ENCODE results near the gene TRAPPC2L.

Gene TRAPPC2L, protein sequence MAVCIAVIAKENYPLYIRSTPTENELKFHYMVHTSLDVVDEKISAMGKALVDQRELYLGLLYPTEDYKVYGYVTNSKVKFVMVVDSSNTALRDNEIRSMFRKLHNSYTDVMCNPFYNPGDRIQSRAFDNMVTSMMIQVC

DNA sequence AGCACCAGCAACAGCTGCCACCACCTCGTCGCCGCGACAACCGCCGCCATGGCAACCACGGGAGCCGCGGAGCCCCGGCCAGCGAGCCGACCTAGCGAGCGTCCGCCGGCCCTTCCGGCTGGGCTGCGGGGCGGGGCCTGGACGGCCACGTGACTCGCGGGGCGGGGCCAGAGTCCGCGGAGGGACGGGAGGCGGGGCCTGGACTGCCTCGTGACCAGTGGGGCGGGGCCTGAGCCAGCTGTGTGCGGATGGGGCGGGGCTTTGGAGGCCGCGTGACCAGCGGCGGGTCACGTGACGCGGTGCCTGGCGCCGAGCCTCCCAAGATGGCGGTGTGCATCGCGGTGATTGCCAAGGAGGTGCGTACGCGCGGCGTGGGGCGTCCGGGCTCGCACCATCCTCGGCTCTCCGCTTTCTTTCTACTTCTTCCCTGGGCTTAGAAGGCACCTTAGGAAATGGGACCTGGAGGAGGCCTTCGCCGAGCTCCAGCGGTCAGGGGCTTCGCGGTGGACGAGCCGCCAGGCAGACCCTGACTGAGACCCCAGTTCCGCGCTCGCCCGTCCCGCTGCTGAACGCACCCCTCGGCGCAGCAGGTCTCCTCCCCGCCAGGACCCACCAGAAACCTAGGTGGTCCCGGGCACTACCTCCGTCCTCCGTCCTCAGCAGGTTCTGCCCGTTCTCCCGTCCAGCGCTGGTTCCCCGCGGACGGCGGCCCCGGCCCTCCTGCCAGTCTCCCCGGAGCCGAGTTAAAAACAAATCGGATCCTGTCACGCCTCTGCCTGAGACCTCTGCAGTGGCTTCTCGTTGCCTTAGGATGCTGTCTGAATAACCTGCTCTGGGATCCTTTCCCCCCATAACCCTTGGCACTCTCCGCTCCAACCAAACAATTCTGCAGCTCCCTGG lies at the start of gene TRAPPC2L, which contains the start of gene GALNS:
Gene TRAPPC2L (plus strand): TSS at position 300 of the 900 bp plus-strand sequence. CDS start 24 bp downstream, at position 324.
Gene GALNS (minus strand): TSS at position 120 of the 900 bp plus-strand sequence. CDS start 70 bp downstream, at position 50.
- peak; percentile 99 for DNase-seq (ENCODE audit: low spot score)

DNA sequence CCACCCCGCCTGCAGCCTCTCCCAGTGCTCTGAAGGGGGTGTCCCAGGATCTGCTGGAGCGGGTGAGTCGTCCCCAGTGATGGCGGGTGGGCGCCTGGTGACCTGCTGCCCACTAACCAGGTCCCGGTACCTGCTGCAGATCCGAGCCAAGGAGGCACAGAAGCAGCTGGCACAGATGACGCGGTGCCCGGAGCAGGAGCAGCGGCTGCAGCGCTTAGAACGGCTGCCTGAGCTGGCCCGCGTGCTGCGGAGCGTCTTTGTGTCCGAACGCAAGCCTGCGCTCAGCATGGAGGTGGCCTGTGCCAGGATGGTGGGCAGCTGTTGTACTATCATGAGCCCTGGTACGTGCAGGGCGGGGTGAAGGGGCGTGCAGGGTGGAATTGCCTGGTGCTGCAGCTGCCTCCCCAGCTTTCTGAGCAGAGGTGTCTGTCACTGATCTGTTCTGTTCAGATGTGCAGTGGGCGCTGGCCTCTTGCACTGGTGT lies 49.7 kb upstream of the TRAPPC2L start:
- DNase-seq (ENCODE audit: low spot score): no peak

DNA sequence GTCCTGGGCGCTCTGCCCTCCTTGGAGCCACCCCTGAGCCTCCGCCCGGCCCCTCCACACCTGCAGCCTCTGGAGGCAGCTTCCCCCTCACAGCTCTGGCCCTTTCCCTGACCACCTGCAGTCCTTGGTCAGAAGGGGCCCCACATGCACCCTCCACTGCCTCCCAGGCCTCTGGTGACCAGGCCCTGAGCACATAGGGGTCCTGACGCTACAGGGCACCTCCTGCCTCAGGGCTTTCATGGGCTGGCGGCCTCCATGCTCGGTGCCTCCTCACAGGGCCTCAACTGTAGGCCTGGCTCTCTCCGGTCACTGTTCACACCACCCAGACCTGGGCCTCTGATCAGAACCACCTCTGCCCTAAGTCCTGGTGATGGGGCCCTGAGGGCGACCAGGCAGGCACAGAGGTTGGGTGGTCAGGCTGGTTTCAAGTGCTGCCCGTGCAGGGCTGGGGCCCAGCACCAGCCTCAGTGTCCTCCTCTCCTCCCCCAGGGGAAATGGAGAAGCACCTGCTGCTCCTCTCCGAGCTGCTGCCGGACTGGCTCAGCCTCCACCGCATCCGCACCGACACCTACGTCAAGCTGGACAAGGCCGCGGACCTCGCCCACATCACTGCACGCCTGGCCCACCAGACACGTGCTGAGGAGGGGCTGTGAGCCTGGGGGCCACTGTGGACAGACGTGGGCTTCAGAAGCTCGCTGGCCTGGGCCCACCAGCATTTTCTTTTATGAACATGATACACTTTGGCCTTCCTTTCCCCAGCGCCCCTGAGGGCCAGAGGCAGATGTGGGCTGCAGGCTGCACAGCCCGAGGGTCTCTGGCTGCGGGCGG lies 49.1 kb upstream of the TRAPPC2L start:
- no peak for DNase-seq (ENCODE audit: low spot score)

DNA sequence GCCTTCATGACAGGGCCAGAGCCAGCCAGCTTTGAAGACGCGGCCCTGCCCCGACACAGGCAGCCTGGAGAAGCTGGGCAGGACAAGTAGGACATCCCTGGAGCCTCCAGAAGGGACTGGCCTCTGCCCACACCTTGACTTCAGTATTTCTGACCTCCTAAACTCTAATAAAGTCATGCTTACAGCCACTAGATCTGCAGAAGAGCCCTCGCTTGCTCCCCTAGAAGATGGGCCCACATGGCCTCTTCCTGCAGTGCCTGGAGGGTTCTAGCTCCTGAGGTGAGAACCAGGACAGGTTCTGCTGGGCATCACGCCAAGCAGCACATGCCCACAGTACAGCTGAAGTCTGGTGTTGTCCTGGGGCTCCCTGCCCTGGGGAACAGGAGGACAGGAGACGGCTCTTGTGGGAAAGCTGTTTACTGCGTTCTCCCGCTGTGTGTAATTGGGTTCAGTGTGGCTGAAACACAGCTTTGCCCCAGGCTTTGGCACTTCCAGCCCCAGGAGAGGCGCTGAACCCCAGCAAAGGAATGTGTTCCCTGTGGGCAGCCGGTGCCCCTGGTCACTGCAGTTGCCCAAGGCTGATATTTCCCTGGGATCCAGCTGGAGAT lies 47.8 kb upstream of the TRAPPC2L start:
- no peak for DNase-seq (ENCODE audit: low spot score)

DNA sequence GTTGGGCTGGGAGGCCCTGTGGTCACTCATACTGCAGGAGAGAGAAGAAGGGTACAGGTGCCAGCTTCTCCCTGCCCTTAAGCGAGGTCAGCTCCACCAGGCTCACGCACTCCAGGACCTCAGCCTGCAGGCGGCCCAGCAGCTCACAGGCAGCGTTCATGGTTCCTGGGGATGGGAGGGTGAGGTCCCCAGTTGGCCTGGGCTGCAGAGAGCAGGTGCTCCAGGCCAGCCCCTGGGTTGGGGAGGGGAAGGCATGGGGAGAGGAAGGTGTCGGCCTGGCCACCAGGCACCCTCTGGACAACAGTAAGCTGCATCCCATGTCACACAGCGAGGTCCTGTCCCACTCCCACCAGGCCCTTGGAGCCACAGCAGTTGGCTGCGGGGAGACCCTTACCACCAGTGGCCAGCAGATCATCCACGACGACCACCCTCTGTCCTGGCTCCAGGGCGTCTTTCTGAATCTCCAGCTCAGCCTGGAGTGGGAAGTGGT lies 47.2 kb upstream of the TRAPPC2L start:
- DNase-seq (ENCODE audit: low spot score): no peak

DNA sequence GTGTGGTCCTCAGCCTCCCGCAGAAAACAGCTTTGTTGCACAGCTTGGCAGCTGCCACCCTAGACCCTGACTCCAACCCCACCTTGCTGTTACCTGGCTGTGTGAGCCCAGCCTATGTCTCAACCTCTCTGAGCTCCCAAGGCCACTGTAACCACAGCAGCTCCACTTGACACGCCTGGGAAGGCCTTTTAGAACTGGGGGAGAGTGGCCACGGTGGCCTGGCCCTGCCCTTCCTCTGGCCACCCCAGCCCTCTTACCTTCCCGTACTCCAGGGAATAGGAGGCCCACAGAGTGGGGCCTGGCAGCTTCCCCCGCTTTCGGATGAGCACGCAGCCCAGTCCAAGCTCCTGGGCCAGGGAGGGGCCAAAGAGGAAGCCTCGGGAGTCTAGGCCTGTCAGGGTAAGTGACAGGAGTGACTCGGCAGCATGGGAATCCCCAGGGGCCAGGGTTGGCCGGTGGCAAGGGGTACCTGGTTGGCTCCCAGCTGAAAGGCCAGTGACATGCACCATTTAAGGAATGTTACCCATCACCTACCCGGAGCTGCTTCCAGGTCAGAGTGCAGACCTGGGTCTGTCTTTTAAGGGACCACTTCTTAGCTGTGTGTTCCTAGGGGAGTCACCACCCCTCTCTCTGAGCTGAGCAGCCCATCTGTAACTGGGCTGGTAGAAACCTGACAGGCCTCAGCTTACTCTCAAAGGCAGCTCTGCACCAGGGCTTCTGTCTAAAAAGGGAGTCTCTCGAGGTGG lies 46.6 kb upstream of the TRAPPC2L start:
- no peak for DNase-seq (ENCODE audit: low spot score)

DNA sequence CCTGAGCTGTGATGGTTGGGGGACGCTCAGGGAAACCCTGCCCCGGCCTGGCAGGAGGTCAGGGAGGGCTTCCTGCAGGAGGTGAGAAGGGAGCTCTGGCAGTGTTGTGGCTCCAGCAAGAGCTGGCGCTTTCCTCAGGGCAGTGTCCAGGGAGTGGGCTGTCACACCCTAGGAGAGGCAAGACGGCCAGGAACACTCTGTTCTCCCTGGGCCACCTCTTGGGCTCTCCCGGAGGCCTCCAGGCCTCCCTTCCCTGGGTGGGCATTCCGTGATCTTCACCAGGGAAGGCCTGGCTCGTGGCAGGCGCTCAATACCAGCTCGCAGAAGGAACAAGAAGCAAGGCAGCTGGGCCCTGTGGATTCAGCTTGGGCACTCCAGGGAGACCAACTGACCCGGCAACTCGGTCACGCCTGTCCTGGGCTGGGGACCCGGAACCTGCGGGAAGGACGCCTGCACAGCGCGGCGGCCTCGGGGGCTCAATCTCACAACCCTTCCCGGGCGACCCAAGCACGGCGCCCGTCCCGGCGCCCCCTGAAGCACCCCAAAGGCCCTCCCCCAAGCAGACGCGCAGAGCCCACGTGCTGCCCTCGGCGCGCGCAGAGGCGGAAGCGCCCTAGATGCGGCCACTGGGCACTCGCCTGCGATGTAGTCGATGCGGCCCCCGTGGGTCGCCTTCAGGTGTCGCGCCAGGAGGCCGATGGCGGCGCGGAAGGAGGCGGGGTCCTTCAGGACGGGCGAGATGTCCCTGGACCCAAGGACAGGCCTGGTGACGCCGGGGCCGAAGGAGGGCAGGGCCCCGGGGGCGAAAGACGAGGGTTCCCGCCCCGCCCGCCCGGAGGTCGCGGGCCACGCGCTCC lies 45.8 kb upstream of the TRAPPC2L start:
- DNase-seq (ENCODE audit: low spot score): peak; percentile 81

DNA sequence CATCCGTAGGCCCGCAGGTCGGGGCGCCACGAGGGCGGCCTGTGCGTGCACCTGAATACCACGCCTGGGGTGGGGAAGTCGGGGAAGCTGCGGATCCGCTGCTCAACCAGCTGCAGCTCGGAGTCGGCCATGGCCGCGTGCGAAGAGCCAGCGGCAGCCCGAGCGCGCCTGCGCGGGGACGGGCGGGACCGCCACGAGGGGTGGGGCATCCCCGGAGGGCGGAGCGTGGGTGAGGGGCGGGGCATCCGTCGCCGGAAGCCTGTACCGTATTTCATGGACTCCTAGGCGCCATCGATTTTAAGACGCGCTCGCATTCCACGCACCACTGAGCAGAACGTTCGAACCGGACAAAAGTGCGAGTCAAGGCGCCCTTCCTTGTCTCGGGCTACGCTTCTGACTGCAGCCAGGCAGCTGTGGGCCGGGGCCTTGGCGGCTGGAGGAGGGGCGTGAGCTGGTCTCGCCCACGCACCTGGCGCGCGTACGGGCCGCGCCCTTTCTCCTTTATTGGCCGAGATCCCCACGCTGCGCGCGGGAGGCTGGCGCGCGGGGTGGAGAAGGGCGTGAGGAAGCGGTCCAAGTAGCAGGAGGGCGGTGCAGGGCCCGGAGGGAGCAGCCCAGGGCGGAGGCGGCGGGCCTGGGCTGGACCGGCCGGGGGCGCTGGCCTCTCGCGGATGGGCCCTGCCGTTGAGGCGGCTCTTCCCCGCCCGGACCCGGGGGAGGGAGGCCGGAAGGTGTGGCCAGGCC lies 45.0 kb upstream of the TRAPPC2L start, which contains the start of gene APRT:
Gene APRT (minus strand): TSS at position 160 of the 744 bp plus-strand sequence. CDS start 29 bp downstream, at position 131.
- DNase-seq (ENCODE audit: low spot score): peak; percentile 98

DNA sequence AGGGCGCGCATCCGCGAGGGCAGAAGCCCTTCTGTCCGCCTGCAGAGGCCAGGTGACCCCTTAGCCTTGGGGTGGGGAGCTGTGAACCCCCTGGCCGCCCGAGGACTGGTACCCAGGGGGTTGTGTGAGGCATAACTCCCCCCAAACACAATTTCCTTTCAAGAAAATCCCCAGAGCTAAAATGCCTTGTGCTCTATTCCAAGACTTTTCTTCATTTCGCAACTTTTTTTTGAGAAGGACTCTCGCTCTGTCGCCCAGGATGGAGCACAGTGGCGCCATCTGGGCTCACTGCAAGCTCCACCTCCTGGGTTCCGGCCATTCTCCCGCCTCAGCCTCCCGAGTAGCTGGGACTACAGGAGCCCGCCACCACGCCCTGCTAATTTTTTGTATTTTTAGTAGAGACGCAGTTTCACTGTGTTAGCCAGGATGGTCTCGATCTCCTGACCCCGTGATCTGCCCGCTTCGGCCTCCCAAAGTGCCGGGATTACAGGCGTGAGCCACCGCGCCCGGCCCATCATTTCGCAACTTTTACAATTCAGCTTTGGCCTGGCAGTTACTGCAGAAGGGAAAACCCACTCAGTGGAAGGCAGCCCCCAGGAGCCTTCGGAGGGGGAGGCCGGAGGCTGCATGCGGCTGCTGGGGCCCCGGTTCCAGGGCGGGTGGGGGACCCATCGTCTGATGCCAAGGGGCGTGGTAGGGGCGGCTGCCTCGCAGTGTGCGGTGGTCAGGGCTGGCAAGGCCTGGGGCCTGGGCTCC lies 44.2 kb upstream of the TRAPPC2L start:
- DNase-seq (ENCODE audit: low spot score): no peak

DNA sequence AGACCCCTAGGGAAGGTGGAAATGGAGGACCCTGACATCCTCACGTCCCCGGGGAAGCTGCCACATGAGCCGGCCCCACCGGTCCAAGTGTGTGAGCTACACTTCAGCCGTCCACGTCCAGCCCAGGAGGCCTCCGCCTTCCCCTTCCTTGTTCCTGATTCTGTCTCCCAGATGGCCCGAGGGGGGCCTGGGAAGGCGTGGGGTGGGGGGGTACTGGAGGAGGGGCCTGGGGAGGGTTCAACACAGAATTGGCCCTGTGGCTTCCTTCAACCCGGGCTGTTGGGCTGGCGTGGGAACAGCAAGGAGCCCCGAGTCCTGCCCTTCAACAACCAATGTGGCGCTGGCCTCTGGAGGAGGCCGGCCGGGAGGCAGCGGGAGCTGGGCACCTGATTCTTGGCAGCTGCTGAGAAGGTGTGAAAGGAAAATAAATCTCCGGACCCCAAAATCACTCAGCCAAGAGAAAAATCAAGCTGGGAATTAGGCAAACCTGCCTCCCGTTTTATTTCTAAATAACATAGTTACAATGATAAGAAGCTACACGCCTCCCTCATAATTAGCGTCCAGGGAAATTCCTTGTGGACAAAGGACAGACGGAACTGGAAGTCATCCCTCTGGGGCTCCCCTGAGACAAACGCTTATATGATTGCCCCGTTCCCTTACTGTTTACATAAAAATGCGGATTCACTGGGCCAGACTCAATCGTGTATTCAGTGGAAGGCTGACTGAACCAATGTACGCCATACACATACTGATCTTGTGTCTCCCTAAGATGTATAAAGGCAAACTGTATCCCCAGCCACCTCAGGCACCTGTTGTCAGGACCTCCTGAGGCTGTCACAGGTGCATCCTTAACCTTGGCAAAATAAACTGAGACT lies 43.4 kb upstream of the TRAPPC2L start:
- no peak for DNase-seq (ENCODE audit: low spot score)

DNA sequence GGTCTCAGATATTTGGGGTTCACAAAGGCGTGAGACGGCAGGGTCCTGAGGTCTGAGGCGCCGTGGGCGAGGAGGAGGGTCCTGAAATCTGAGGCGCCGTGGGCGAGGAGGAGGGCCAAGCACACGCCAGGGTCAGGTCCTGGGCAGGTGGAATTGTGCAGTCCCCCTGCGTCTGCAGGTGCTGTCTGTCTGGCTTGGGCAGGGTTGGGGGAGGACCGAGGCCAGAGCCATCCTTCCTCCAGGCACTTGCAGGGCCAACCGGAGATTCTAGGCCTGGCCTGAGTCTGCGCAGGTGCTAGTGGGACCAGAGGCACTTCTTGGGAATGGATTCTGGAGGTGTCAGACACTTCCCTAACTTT lies 42.8 kb upstream of the TRAPPC2L start:
- no peak for DNase-seq (ENCODE audit: low spot score)

DNA sequence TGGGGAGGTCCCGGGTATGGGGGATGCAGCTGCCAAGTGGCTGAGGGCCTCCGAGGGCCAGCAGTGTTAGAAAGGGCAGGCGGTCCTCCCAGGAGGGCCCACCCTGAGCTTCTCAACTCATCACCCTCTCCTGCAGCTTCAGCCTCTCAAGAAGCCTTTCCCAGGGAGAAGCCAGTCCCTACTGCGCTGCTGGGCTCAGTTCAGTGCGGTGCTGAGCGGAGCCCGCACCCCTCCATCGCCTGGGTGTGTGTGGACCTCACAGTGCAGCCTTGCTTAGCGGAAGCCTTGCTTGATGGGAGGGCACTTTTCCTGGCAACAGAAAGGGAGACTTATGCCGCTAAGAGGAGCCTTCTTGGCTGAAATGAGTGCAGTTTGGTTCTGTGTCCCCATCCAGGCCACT lies 41.7 kb upstream of the TRAPPC2L start:
- no peak for DNase-seq (ENCODE audit: low spot score)

DNA sequence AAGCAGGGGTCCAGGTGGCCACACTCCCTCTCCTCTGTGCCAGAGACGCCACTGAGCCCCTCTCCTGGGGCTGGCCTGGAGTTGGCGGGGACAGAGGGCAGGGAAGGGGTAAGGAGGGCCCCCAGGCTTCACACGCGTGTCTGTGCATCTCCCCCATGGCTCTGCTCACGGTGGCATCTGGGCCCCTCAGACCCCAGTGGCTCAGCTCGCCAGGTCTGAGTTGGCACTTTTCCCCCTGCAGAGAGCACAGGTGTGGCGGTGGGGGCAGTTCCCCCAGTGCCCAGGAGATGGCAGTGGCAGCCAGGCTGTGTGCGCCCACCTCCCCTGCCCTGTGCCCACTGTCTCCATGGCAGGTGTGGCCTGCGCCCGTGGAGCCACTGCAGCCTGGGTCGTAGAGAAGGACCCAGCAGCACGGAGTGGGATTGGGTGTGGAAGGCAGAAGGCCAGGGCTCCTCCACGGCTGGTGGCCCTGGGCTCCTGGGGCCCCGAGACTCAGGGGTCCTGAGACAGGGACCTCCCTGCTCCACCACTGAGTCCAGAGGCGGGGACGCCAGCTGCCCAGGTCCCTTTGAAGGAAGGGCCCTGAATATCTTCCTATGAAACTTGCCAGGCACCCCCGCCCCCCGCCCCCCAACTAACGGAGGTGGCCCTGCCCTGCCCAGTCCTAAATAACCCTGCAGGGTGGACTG lies 40.9 kb upstream of the TRAPPC2L start:
- DNase-seq (ENCODE audit: low spot score): peak; percentile 83

DNA sequence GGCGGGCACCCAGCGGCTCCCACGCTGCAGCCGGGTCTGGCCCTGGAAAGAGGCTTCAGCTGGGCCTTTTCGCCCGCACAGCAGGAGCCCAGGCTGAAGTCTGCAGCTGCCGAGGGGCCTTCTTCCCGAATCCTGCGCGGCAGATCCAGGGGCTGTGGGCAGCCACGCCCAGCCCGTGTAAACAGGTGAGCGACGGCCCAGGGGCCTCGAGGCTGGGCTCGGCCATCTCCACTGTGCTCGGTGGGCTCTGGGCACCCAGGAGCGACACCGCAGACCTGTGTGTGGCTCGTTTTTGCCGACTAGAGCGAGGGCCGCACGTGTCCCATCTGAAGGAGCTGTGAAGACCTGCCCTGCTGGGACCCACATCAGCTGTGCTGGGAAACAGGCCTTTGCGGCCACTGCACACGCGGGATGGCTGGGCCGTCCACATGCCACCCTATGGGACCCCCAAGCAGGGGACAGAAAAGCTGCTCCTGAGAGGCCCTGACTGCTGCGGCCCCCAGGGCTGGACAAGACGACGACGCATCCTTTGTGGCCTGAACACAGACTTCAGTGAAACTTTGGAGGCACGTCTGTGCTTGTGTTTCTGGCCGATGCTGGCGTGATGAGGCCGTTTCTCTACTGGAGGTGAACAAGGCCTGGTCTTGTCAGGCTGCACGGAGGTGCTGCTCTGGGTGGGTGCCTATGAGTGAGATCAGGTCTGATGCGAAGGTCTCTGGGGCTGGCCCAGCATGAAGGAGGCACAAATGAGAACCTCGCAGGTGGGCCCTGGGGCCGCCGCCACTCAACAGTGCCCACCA lies 40.0 kb upstream of the TRAPPC2L start:
- no peak for DNase-seq (ENCODE audit: low spot score)

DNA sequence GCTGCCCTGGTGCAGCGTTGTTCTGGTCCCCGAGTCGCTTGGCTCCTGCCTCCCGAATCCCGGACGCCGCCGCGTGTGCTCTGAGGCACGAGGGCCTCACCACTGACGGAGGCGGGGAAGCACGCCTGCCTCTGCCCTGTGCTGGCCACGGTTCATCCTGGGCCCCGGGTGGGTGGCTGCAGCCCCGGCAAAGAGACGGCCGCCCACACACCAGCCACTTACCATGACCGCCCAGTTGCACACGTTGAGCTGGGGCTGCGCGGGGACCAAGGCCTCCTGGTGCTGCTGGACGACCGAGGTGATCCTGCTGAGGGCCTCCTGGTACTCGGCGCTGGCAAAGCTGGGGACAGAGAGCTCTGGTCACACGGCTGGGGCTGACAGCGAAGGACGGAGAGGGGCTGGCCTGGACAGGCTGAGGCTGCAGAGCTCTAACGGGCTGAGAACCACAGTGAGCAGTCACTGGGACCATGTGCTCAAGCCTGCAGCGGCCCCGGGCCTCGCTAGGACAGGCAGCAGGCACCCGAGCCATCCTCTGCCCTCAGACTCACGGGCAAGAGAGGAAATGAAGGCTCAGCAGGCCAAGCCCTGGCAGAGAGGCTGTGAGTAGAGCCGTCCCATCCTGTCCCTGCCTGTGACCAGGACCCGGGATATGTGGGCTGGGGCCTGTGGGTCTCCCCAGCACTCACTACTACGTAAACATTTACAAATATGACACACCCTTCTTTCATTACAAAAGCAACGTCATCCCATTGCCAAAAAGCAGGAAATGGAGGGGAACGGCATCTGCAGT lies 38.9 kb upstream of the TRAPPC2L start:
- DNase-seq (ENCODE audit: low spot score): no peak

All from D341Med (cell line).